Measurements from ENCODE around the gene IFFO2.

The IFFO2 gene

GRCh38 chr1:18941221-18942141 is 15.0 kb downstream of the IFFO2 start:
- H3K4me1 Mint-ChIP-seq: peaks cover 25 to 37% of the 10 kb centered on the region in 2 donors
- peaks cover 2 to 3% of the 10 kb centered on the region in 2 donors for H3K36me3 Mint-ChIP-seq
- no peak overlapping the region for H3K4me3 Mint-ChIP-seq
- no peaks in the 10 kb centered on the region for H3K27me3 Mint-ChIP-seq
- no peak for DNase-seq
- no peak overlapping the region for H3K27ac Mint-ChIP-seq
- no peak for ATAC-seq (replicated peaks)
- no peaks in the 10 kb centered on the region for H3K9me3 Mint-ChIP-seq

GRCh38 chr1:18940303-18941020 is 16.0 kb downstream of the IFFO2 start:
- H3K27ac Mint-ChIP-seq: no peak overlapping the region
- ATAC-seq (replicated peaks): no peak
- peaks cover 23 to 38% of the 10 kb centered on the region in 2 donors for H3K4me1 Mint-ChIP-seq
- no peak overlapping the region for H3K4me3 Mint-ChIP-seq
- peaks cover 2 to 3% of the 10 kb centered on the region in 2 donors for H3K36me3 Mint-ChIP-seq
- H3K9me3 Mint-ChIP-seq: no peaks in the 10 kb centered on the region
- H3K27me3 Mint-ChIP-seq: no peaks in the 10 kb centered on the region
- DNase-seq: no peak

- peaks cover 22 to 33% of the 10 kb centered on the region in 2 donors for H3K4me1 Mint-ChIP-seq
- no peaks in the 10 kb centered on the region for H3K9me3 Mint-ChIP-seq
- H3K4me3 Mint-ChIP-seq: no peak overlapping the region
- H3K27ac Mint-ChIP-seq: no peak overlapping the region
- H3K27me3 Mint-ChIP-seq: no peaks in the 10 kb centered on the region
- ATAC-seq (replicated peaks) (no peak), DNase-seq (no peak)
- peaks cover 2 to 3% of the 10 kb centered on the region in 2 donors for H3K36me3 Mint-ChIP-seq
These were observed 16.8 kb downstream of the IFFO2 start for GRCh38 chr1:18939398-18940302.

DNA sequence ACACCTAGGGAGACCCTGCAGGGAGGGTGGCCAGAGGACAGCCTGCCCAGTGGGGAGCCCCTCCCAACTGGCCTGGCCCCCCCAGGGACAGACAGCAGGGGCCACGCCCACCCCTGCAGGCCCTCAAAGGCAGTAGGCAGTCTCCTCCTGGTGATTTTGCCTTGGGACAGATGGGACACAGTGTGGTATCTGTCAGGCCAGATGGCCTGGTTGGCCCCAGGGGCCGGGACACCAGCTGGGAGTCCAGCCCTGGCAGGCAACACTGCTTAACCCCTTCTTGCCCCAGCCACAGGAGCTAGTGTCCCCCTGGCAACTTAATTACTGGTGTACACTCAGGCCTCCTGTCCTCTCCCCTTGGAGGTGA is 17.8 kb downstream of the IFFO2 start:
- DNase-seq (no peak), ATAC-seq (replicated peaks) (no peak)
- H3K27ac Mint-ChIP-seq: peak overlapping the region; percentile 31
- no peaks in the 10 kb centered on the region for H3K9me3 Mint-ChIP-seq
- H3K36me3 Mint-ChIP-seq: peaks cover 2 to 3% of the 10 kb centered on the region in 2 donors
- no peaks in the 10 kb centered on the region for H3K27me3 Mint-ChIP-seq
- H3K4me3 Mint-ChIP-seq: no peak overlapping the region
- H3K4me1 Mint-ChIP-seq: peaks cover 18 to 33% of the 10 kb centered on the region in 2 donors

DNA sequence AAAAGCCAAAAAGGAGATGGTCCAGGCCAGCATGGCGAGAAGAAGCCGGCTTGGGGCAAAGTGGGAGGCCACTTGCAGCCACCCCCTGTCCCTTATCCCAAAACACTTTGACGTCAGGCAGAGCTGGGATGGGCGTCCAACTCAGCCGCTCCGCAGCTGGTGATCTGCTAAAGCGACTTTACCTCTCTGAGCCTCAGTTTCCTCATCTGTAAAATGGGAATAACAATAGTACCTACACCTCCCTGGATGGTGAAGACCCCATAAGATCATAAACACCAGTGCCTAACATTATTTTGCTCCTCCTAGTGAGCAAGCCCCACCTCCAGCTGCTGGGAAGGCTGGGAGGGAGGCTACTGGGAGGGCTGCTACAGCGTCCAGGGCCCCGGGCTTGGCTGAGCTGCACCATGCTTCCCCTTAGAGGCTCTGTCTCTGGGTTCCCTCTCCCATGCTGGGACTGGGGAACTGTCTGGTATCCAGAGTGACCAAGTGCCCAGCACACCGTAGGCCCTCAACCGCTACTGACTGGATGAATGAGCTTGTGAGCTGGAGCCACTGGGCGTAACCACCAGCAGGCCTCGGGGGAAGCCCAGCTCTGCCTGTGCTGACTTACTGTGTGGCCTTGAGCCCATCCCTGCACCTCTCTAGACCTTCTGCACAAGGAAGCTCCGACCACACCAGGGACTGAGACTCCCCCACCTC is 18.3 kb downstream of the IFFO2 start:
- ATAC-seq (replicated peaks) (peak; percentile 52 to 72), DNase-seq (no peak)
- no peak overlapping the region for H3K27ac Mint-ChIP-seq
- no peaks in the 10 kb centered on the region for H3K27me3 Mint-ChIP-seq
- peaks cover 18 to 33% of the 10 kb centered on the region in 2 donors for H3K4me1 Mint-ChIP-seq
- no peaks in the 10 kb centered on the region for H3K9me3 Mint-ChIP-seq
- no peak overlapping the region for H3K4me3 Mint-ChIP-seq
- no peaks in the 10 kb centered on the region for H3K36me3 Mint-ChIP-seq

GRCh38 chr1:18937539-18937938 is 18.9 kb downstream of the IFFO2 start:
- no peaks in the 10 kb centered on the region for H3K9me3 Mint-ChIP-seq
- no peaks in the 10 kb centered on the region for H3K36me3 Mint-ChIP-seq
- no peak for ATAC-seq (replicated peaks)
- H3K4me3 Mint-ChIP-seq: no peak overlapping the region
- peaks cover 20 to 37% of the 10 kb centered on the region in 2 donors for H3K4me1 Mint-ChIP-seq
- no peak overlapping the region for H3K27ac Mint-ChIP-seq
- no peak for DNase-seq
- H3K27me3 Mint-ChIP-seq: no peaks in the 10 kb centered on the region

DNA sequence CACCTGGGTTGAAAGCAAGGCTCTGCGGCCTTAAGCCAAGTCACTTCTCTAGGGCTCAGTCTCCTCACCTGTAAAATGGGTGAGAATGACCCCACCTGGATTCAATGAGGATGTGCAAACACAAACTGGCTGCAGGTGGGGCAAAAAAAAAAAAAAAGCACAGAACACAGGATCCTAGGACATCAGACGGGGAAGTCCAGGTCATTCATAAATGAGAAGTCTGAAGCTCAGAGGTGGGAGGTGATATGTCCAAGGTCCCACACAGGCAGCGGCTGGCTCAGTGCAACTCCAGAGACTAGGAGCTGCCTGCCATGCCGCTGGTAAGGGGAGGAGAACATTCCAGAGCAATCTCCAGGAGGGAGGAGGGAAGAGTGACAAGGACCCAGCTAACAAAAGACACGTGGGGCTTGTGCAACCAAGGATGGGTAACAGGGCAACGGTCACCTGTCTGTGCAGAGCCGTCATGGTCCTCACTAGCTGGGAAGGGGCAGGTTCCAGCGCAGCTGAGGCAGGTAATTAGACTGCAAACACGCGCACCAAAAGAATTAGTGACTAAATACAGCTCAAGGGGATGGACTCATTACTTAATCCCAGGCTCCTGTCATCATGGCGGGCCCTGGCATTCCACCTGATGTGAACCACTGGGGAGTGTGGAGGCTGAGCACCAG is 19.5 kb downstream of the IFFO2 start:
- DNase-seq (no peak), ATAC-seq (replicated peaks) (no peak)
- H3K36me3 Mint-ChIP-seq: no peaks in the 10 kb centered on the region
- peaks cover 26 to 43% of the 10 kb centered on the region in 2 donors for H3K4me1 Mint-ChIP-seq
- H3K27me3 Mint-ChIP-seq: no peaks in the 10 kb centered on the region
- H3K4me3 Mint-ChIP-seq: no peak overlapping the region
- H3K27ac Mint-ChIP-seq: no peak overlapping the region
- no peaks in the 10 kb centered on the region for H3K9me3 Mint-ChIP-seq

DNA sequence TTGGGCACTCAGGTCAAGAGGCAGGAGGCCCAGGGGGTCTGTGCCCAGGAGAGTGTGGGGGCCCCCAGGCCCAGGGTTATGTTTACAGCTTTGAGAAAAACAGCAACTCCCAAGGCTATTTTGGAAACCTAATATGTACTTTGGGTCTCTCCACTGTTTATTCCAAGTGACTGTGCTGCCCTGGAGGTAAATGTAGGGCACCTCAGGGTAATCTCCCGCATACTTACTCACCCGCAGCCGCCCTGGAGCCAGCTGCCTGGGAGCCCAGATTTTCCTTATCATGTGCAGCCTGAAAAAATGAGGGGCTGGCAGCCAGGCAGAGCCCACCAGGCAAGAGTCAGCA is 20.0 kb downstream of the IFFO2 start:
- ATAC-seq (replicated peaks): no peak
- Mint-ChIP-seq H3K4me3 (no peak overlapping the region), H3K9me3 (no peaks in the 10 kb centered on the region), H3K27me3 (no peaks in the 10 kb centered on the region), H3K36me3 (no peaks in the 10 kb centered on the region), H3K4me1 (peaks cover 31 to 48% of the 10 kb centered on the region in 2 donors), H3K27ac (no peak overlapping the region)
- no peak for DNase-seq

DNA sequence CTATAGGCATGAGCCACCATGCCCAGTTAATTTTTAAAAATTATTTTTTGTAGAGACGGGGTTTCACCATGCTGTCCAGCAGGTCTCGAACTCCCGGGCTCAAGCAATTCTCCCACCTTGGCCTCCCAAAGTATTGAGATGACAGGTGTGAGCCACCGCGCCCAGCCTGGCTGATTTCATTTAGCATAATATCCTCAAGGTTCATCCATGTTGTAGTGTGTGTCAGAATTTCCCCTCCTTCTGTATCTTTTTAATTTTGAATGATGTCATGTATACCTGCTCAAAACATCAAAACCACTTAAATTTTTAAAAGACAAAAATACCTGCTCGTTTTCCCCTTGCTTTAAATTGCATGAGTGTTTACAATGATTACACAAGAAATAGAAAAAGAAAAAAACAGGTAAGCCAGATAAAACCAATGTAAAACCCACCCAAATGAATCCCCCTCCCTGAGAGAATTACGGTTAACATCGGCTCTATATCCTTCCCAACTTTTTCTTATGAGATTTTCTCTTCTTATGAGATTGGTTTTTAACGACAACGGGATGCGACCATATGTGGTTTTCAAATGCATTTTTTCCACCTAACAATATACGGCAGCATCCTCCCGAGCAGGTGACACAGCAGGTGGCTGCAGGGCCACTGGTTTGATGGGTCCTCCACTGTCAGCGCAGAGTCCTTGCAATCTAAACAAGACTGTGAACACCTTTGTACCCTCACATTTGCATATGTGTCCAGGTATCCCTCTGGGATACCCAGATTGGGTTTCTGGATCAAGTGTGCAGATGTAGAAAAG is 22.1 kb downstream of the IFFO2 start:
- Mint-ChIP-seq H3K4me3 (no peak overlapping the region), H3K27ac (no peak overlapping the region), H3K36me3 (no peaks in the 10 kb centered on the region), H3K9me3 (no peaks in the 10 kb centered on the region), H3K27me3 (no peaks in the 10 kb centered on the region), H3K4me1 (peaks cover 41 to 53% of the 10 kb centered on the region in 2 donors)
- DNase-seq (no peak), ATAC-seq (replicated peaks) (no peak)

DNA sequence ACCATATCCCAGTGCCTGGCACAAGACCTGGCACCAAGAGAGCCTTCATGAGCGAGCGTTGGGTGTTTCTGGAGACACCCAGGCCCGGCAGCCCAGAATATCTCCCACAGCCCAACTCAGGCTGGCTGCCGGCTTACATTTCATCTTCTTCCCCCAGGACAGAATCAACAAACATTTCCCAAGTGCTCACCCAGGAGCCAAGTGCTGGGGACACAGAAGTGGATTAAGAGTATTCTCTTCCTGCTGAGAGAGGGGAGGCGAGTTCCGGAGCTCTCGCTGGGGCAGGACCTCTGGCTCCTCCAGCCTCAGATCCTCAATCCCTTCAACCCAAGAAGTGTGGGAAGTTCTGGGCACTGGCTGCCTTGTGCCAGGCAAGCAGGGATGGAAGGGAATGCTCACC is 23.6 kb downstream of the IFFO2 start:
- H3K4me3 Mint-ChIP-seq: no peak overlapping the region
- no peaks in the 10 kb centered on the region for H3K27me3 Mint-ChIP-seq
- DNase-seq: no peak
- peaks cover 47 to 57% of the 10 kb centered on the region in 2 donors for H3K4me1 Mint-ChIP-seq
- no peak overlapping the region for H3K27ac Mint-ChIP-seq
- no peaks in the 10 kb centered on the region for H3K36me3 Mint-ChIP-seq
- no peak for ATAC-seq (replicated peaks)
- no peaks in the 10 kb centered on the region for H3K9me3 Mint-ChIP-seq

- peaks cover 52 to 62% of the 10 kb centered on the region in 2 donors for H3K4me1 Mint-ChIP-seq
- no peak for ATAC-seq (replicated peaks)
- H3K27me3 Mint-ChIP-seq: no peaks in the 10 kb centered on the region
- H3K4me3 Mint-ChIP-seq: no peak overlapping the region
- no peaks in the 10 kb centered on the region for H3K9me3 Mint-ChIP-seq
- H3K36me3 Mint-ChIP-seq: no peaks in the 10 kb centered on the region
- H3K27ac Mint-ChIP-seq: peak overlapping the region; percentile 72
- DNase-seq: no peak
These were observed 24.1 kb downstream of the IFFO2 start for GRCh38 chr1:18932387-18932786.

DNA sequence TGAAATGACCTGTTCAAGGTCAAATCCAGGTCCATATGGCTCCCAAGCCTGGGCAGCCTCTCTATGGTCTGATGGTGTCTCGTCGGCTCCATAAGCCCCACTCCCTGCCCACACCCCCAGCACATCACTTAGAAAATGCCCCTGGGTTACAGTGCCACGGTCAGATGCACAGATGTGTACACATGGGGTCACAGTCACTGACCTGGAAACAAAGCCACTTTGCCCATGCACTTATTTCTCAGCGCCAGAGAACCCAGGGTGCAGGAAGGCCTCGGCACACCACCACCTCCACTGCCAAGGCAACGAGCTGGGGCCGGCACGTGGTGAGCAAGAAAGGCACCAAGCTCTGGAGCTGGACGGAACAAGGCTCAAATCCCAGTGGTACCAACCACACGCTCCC is 24.7 kb downstream of the IFFO2 start:
- ATAC-seq (replicated peaks) (no peak), DNase-seq (no peak)
- Mint-ChIP-seq H3K27me3 (no peaks in the 10 kb centered on the region), H3K36me3 (no peaks in the 10 kb centered on the region), H3K9me3 (no peaks in the 10 kb centered on the region), H3K4me1 (peaks cover 55 to 62% of the 10 kb centered on the region in 2 donors), H3K27ac (peak overlapping the region; percentile 72), H3K4me3 (no peak overlapping the region)

- peaks cover 2 to 9% of the 10 kb centered on the region in 2 donors for H3K36me3 Mint-ChIP-seq
- no peak for DNase-seq
- ATAC-seq (replicated peaks): no peak
- H3K27me3 Mint-ChIP-seq: no peaks in the 10 kb centered on the region
- peaks cover 61 to 74% of the 10 kb centered on the region in 2 donors for H3K4me1 Mint-ChIP-seq
- no peak overlapping the region for H3K4me3 Mint-ChIP-seq
- no peak overlapping the region for H3K27ac Mint-ChIP-seq
- peaks cover 4% of the 10 kb centered on the region in 2 donors for H3K9me3 Mint-ChIP-seq
These were observed 26.8 kb downstream of the IFFO2 start for GRCh38 chr1:18929686-18930085.
